ENCODE data around the gene TRPM2.

The TRPM2 gene

GRCh38 chr21:44350773-44351481 lies 2.5 kb upstream of the TRPM2 start:
- no peak for DNase-seq (ENCODE audit: low read depth)
- H3K4me3 ChIP-seq (replicated peaks; ENCODE audit: low read depth, low read length): no peak overlapping the region
- TF ChIP-seq CTCF (IDR thresholded peaks at IDR 0.05; ENCODE audit: low read length, missing control alignments): no peak

- TF ChIP-seq CTCF (IDR thresholded peaks at IDR 0.05; ENCODE audit: low read length, missing control alignments): no peak
- H3K4me3 ChIP-seq (replicated peaks; ENCODE audit: low read depth, low read length): no peak overlapping the region
- no peak for DNase-seq (ENCODE audit: low read depth)
Measured at GRCh38 chr21:44351535-44352252, 1.7 kb upstream of the TRPM2 start.

DNA sequence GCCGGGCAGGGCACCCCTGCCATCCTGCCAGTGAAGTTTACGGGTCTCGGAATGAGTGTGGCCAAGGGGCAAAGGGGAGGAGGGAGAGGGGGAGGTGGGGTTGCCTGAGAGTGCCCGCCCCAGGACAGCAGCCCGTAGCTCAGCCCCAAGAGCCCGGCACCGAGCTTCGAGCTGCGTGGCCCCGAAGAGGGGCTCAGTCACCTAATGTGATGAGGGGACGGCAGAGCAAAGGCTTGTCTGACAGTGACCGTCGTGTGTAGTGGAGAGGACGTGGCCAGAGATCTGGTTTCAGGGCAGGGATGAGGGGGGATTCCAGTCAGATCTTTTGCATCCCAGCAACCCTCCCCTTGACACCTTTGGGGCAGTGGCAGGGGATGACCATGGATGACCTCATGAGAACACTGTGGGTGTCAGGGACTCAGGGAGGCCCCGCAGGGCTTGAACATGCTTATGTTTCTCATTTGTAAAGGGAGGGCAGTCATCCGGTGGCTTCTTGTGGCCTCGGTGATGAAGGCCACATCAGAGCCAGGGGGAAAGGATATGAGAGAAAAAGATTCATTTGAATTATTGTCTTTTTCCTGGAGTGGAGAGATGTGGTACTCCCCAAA lies 1.1 kb upstream of the TRPM2 start:
- no peak for DNase-seq (ENCODE audit: low read depth)
- H3K4me3 ChIP-seq (replicated peaks; ENCODE audit: low read depth, low read length): no peak overlapping the region
- no peak for TF ChIP-seq CTCF (IDR thresholded peaks at IDR 0.05; ENCODE audit: low read length, missing control alignments)

- H3K4me3 ChIP-seq (replicated peaks; ENCODE audit: low read depth, low read length): no peak overlapping the region
- no peak for DNase-seq (ENCODE audit: low read depth)
- no peak for TF ChIP-seq CTCF (IDR thresholded peaks at IDR 0.05; ENCODE audit: low read length, missing control alignments)
Measured at GRCh38 chr21:44354001-44354405, 582 bp downstream of the TRPM2 start.

DNA sequence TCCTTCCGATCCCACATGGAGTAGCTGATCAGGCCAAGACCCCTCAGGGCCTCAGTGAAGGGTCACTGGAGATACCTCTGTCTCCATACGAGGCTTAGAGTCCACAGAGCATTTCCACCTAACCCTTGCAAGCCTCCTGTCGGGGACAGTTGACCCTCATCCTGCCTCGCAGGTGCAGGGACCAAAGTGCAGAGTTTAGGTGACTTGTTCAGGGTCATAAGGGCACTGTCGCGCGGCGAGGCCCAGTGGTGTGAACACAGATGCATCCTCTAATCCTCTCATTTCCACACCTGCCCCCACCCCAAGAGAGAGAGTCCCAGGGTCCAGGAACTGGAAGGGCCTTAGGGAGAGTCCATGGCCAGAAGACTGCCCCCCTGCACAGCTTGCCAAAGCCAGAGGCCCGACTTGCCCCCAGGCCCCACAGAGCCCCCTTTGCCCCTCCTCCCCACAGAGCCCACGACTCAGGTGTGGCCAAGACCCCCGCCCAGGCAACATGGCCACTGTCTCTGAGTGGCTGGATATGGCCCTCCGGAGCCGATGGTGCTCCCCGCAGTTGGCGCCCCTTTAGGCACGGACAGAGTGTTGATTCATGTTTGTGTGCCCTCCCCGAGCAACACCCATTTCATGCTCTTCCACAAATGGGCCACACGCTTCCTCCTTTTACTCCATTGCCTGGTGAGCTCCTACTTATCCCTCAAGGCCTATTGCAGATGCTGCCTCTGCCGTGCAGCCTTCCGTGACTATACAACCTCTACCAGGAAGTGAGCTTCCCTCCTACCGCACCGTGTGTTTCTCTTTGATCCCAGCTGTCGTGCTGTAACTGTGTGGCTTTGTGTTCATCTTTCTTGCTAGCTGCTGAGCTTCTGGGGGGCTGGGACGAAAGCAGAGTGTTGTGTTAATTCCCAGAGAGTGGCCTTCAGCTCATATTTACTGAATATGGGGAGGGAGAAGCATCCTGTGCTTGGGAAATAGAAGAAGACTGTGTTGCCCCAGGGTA lies 1.7 kb downstream of the TRPM2 start:
- no peak overlapping the region for H3K4me3 ChIP-seq (replicated peaks; ENCODE audit: low read depth, low read length)
- DNase-seq (ENCODE audit: low read depth): no peak
- TF ChIP-seq CTCF (IDR thresholded peaks at IDR 0.05; ENCODE audit: low read length, missing control alignments): no peak

DNA sequence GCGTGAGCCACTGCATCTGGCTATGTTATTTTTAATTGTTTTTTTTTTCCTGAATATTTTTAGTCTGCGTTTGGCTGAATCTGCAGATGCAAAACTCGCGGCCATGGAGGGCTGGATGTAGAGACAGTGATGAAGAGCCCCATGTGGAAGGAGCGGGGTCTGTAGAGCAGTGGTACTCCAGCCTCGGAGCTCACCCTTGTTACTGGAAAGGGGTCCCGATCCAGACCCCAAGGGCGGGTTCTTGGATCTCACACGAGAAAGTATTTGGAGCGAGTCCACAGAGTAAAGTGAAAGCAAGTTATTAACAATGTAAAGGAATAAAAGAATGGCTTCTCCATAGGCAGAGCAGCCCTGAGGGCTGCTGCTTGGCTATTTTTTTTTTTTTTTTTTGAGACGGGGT lies 2.7 kb downstream of the TRPM2 start:
- H3K4me3 ChIP-seq (replicated peaks; ENCODE audit: low read depth, low read length): no peak overlapping the region
- DNase-seq (ENCODE audit: low read depth): no peak
- TF ChIP-seq CTCF (IDR thresholded peaks at IDR 0.05; ENCODE audit: low read length, missing control alignments): no peak
